SK-N-SH (cell line): ENCODE results near the gene CFAP99. TPM values are rescaled to one million over a fixed set of nuclear protein-coding genes. Genes with fewer than 3 reads are reported as not detected.
A peak's percentile ranks its signal among the peaks of the same experiment; 100 is the strongest.

Source experiments
- CTCF ChIA-PET: fragments of 300-600, 350-600 bp; formaldehyde crosslinking; extraction: SDS; loops from one replicate; lab custom pipeline; 2021; lab: Yijun Ruan, JAX
- POLR2A ChIA-PET: fragments of 350-600 bp; sonication (Branson Sonifier 250); formaldehyde crosslinking; extraction: SDS; loops from one replicate; lab custom pipeline; 2020; ENCODE audit warnings: antibody characterized with exemption, inconsistent platforms; lab: Yijun Ruan, JAX
- DNase-seq: peaks from one replicate; pipeline ENCODE4 v3.0.0; 2012
- H2AFZ ChIP-seq: fragments of 200-600 bp; sonication (generic); 2 replicates; pipeline ENCODE4 v1.8.1; 2016; ENCODE audit warnings: antibody characterized with exemption, mild to moderate bottlenecking, low read depth
- H3F3A ChIP-seq: fragments of 200-600 bp; sonication (generic); replicated peaks from 2 replicates; pipeline ENCODE3; 2016; ENCODE audit warnings: antibody characterized with exemption, mild to moderate bottlenecking; ENCODE audit not compliant: insufficient read depth
- H3K27ac ChIP-seq, 2 experiments: fragments of 200-500 bp in 1 of 2; fragments of 200-600 bp in 1 of 2; sonication (Bioruptor generic) in 1 of 2; sonication (generic), shearing (Covaris generic) in 1 of 2; 2 replicates each; pipeline versions ENCODE4 v1.5.1 to v1.6.1; 2014 to 2016; ENCODE audit warnings: low read depth in 2 of 2, inconsistent platforms in 1 of 2, low read length in 1 of 2, mild to moderate bottlenecking in 1 of 2, mixed read lengths in 1 of 2
- H3K27me3 ChIP-seq: fragments of 200-600 bp; sonication (generic), shearing (Covaris generic); 2 replicates; pipeline ENCODE4 v1.6.1; 2016; ENCODE audit warnings: mixed run types; ENCODE audit not compliant: insufficient read depth
- H3K36me3 ChIP-seq, 2 experiments: fragments of 200-500 bp in 1 of 2; fragments of 200-600 bp in 1 of 2; sonication (Bioruptor generic) in 1 of 2; sonication (generic) in 1 of 2; replicated peaks in 1 of 2; 2 replicates each; pipeline versions ENCODE3 to v1.5.1; 2014 to 2016; ENCODE audit warnings: low read length in 1 of 2, mild to moderate bottlenecking in 1 of 2; ENCODE audit not compliant: insufficient read depth in 2 of 2, control insufficient read depth in 1 of 2
- H3K4me1 ChIP-seq, 2 experiments: fragments of 200-500 bp in 1 of 2; fragments of 200-600 bp in 1 of 2; sonication (Bioruptor generic) in 1 of 2; sonication (generic), shearing (Covaris generic) in 1 of 2; 2 replicates each; pipeline versions ENCODE4 v1.5.1 to v1.6.1; 2014 to 2016; ENCODE audit warnings: low read depth in 1 of 2, low read length in 1 of 2, mixed run types in 1 of 2; ENCODE audit not compliant: insufficient read depth in 2 of 2, control insufficient read depth in 1 of 2
- H3K4me2 ChIP-seq: fragments of 200-600 bp; sonication (generic), shearing (Covaris generic); 2 replicates; pipeline ENCODE4 v1.6.1; 2017; ENCODE audit warnings: mixed run types
- H3K4me3 ChIP-seq, 2 experiments: fragments of 200-500 bp in 1 of 2; fragments of 200-600 bp in 1 of 2; sonication (Bioruptor generic) in 1 of 2; sonication (generic), shearing (Covaris generic) in 1 of 2; 2 replicates each; pipeline versions ENCODE4 v1.5.1 to v1.8.1; 2014 to 2016; ENCODE audit warnings: low read depth in 2 of 2, inconsistent platforms in 1 of 2, low read length in 1 of 2, mild to moderate bottlenecking in 1 of 2, mixed read lengths in 1 of 2, moderate library complexity in 1 of 2
- H3K79me2 ChIP-seq: fragments of 200-600 bp; sonication (generic); 2 replicates; pipeline ENCODE4 v1.8.1; 2017; ENCODE audit warnings: mild to moderate bottlenecking; ENCODE audit not compliant: insufficient read depth
- H3K9ac ChIP-seq: fragments of 200-600 bp; sonication (generic); 2 replicates; pipeline ENCODE4 v1.6.1; 2017; ENCODE audit warnings: mixed run types
- H3K9me2 ChIP-seq: fragments of 200-600 bp; sonication (generic); 2 replicates; pipeline ENCODE4 v1.6.1; 2017; ENCODE audit warnings: mixed run types
- H3K9me3 ChIP-seq: fragments of 200-600 bp; sonication (generic); 2 replicates; pipeline ENCODE4 v1.6.1; 2017; ENCODE audit warnings: mixed run types, mild to moderate bottlenecking, moderate library complexity
- H4K20me1 ChIP-seq: fragments of 200-600 bp; sonication (generic); 2 replicates; pipeline ENCODE4 v1.6.1; 2017; ENCODE audit warnings: mild to moderate bottlenecking, mixed run types; ENCODE audit not compliant: insufficient read depth
- CHD2 ChIP-seq: fragments of 150-350 bp; IDR thresholded peaks from 2 replicates; pipeline ENCODE4 v1.6.1; 2018; ENCODE audit warnings: low read length; ENCODE audit not compliant: partially characterized antibody
- MXI1 ChIP-seq: IDR thresholded peaks from 2 replicates; pipeline ENCODE4 v1.6.1; 2012; ENCODE audit warnings: mild to moderate bottlenecking, low read depth, low read length, improper control_type of control experiment
- NFIC ChIP-seq: IDR thresholded peaks from 2 replicates; pipeline ENCODE4 v1.4.0; 2012; ENCODE audit warnings: borderline replicate concordance
- RAD21 ChIP-seq: IDR thresholded peaks from 2 replicates; pipeline ENCODE4 v1.6.1; 2012; ENCODE audit warnings: mild to moderate bottlenecking, low read length
- SMC3 ChIP-seq: IDR thresholded peaks from 2 replicates; pipeline ENCODE4 v1.6.1; 2012; ENCODE audit warnings: low read depth, low read length, improper control_type of control experiment
- WGBS: methylation state at CpG from one replicate; pipeline ENCODE4 v1.1.6; 2017; ENCODE audit warnings: low lambda C conversion rate; 5-methylcytosine and 5-hydroxymethylcytosine counted together
- polyA plus RNA-seq, 3 experiments: library from polyadenylated mRNA; depleted of rRNA; stranded (reverse); fragments of >200 nt; gene quantifications; 2 replicates each; pipeline ENCODE4 v1.2.3, GENCODE V29; 2012
- TF ChIP-seq, protein P1 (sequence below): fragments of 150-350 bp; IDR thresholded peaks from 2 replicates; pipeline ENCODE4 v1.6.1; 2016; ENCODE audit warnings: mild to moderate bottlenecking, low read depth, low read length
- TF ChIP-seq, protein P2 (sequence below): fragments of 200-600 bp; sonication (generic); IDR thresholded peaks from 2 replicates; pipeline ENCODE4 v1.6.1; 2017; ENCODE audit warnings: antibody characterized with exemption, mild to moderate bottlenecking, moderate library complexity
- TF ChIP-seq, protein P3 (sequence below): IDR thresholded peaks from 2 replicates; pipeline ENCODE4 v1.4.0; 2012; ENCODE audit warnings: low read depth
- TF ChIP-seq, protein P4 (sequence below): fragments of 150-350 bp; IDR thresholded peaks from 2 replicates; pipeline ENCODE4 v1.6.1; 2017; ENCODE audit warnings: antibody characterized with exemption, low read length, low read depth, borderline replicate concordance

CFAP99 gene
- polyA plus RNA-seq, 1 of the 3 experiments (the other 2 are of a cell fraction): 0.13 TPM

DNA sequence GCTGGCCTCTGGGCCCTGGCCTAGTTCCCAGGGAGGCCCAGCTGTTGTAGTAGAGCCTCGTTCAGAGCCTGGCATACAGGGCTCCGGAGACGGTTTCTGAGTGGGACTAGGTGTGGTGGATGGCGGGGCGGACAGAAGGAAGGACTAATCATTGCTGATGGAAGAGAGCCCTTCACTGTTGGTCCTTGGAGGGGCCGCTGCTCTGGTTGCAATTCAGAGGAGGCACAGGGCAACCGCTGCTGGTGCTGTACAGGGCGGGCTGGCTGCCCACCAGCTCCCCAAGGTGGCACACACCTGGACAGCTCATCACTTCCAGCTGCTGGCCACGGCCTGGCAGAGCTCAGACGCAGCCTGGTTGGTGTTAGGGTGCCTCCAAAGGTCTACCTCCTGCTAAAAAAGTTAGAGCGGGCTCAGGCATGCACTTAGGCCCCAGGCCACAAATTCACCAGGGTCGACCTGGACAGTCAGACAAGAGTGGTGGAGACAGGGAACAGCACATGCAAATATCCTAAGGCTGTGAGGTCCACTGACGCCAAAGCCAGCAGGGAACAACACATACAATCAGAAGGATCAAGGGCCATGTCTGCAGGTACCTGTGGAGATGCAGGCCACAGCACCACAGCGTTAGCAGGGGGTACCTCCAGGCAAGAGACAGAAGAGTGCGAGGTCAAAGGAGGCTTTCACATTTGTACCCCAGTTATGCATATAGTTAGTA is 42.6 kb downstream of the CFAP99 start (continued):
- TF ChIP-seq, protein P1, sequence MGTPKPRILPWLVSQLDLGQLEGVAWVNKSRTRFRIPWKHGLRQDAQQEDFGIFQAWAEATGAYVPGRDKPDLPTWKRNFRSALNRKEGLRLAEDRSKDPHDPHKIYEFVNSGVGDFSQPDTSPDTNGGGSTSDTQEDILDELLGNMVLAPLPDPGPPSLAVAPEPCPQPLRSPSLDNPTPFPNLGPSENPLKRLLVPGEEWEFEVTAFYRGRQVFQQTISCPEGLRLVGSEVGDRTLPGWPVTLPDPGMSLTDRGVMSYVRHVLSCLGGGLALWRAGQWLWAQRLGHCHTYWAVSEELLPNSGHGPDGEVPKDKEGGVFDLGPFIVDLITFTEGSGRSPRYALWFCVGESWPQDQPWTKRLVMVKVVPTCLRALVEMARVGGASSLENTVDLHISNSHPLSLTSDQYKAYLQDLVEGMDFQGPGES: no peak

DNA sequence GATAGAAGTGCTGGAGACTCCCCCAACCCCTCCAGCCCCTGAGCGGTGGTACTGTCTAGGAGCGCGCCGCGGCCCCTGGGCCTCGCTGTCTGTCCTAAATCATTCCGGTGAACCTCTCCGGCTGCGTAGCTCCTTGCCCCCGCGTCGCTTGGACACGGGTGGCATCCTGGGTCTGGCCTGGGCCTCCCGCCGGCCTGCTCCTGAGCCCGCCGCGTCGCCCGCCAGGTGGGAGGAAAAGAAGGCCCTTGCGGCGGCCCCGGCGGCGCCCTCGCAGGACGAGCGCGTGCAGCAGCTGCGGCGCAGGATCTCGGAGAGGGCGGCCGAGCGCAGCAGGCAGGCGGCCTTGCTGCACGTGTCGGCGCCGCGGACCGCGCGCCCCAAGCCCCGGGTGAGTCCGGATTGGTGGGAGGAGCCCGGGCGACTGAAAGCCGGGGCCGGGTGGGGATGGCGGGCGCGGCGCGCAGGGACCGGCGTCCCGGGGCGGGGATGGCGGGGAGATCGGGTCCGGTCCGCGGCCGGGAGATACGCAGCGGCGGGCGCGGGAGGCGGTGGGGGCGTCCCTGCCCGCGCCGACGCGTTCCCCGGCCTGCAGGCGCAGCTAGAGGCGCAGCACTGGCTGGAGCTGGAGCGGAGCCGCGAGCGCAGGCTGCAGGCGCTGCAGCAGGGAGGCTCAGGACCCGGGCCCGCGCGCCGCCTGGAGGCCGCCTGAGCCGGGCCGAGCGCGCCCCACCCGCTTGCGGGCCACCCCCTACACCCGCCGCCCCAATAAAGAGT is 43.6 kb downstream of the CFAP99 start:
- Histone ChIP-seq H3K9me3 (no peaks in the 10 kb centered on the region), H3F3A (peaks cover 9% of the 10 kb centered on the region), H3K4me3 (peak overlapping the region; percentile 50 to 64), H3K4me1 (peaks cover 0 to 14% of the 10 kb centered on the region in 2 experiments; a peak in 1 of 4 replicates), H3K27me3 (no peaks in the 10 kb centered on the region), H3K4me2 (peak overlapping the region; percentile 79), H3K27ac (no peak overlapping the region), H3K9ac (peak overlapping the region; percentile 34; the same call in 1 of the 2 replicates), H4K20me1 (no peaks in the 10 kb centered on the region), H3K79me2 (peaks cover 14% of the 10 kb centered on the region), H2AFZ (peak overlapping the region; percentile 65; the same call in 1 of the 2 replicates), H3K9me2 (no peaks in the 10 kb centered on the region), H3K36me3 (no peaks in the 10 kb centered on the region)
- peak; percentile 96 for DNase-seq
- TF ChIP-seq NFIC: no peak
- TF ChIP-seq, protein P2, sequence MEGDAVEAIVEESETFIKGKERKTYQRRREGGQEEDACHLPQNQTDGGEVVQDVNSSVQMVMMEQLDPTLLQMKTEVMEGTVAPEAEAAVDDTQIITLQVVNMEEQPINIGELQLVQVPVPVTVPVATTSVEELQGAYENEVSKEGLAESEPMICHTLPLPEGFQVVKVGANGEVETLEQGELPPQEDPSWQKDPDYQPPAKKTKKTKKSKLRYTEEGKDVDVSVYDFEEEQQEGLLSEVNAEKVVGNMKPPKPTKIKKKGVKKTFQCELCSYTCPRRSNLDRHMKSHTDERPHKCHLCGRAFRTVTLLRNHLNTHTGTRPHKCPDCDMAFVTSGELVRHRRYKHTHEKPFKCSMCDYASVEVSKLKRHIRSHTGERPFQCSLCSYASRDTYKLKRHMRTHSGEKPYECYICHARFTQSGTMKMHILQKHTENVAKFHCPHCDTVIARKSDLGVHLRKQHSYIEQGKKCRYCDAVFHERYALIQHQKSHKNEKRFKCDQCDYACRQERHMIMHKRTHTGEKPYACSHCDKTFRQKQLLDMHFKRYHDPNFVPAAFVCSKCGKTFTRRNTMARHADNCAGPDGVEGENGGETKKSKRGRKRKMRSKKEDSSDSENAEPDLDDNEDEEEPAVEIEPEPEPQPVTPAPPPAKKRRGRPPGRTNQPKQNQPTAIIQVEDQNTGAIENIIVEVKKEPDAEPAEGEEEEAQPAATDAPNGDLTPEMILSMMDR: peak; percentile 56
- TF ChIP-seq, protein P3, sequence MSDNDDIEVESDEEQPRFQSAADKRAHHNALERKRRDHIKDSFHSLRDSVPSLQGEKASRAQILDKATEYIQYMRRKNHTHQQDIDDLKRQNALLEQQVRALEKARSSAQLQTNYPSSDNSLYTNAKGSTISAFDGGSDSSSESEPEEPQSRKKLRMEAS: peak; percentile 87
- peak; percentile 33 for TF ChIP-seq CHD2
- peak; percentile 48 for TF ChIP-seq SMC3
- peak; percentile 88 for TF ChIP-seq MXI1
- peak; percentile 56 for TF ChIP-seq RAD21
- TF ChIP-seq, protein P4, sequence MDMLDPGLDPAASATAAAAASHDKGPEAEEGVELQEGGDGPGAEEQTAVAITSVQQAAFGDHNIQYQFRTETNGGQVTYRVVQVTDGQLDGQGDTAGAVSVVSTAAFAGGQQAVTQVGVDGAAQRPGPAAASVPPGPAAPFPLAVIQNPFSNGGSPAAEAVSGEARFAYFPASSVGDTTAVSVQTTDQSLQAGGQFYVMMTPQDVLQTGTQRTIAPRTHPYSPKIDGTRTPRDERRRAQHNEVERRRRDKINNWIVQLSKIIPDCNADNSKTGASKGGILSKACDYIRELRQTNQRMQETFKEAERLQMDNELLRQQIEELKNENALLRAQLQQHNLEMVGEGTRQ: no peak
- CTCF ChIA-PET: interaction anchor here (0.7 to 4.6 kb wide), 15 partner anchors 13 to 242 kb away, joined by 3 to 27 read pairs (median 4); no protein-coding TSS in a partner anchor
- WGBS: 100% methylated on average over 3 of the region's 99 CpGs
- POLR2A ChIA-PET: interaction anchor here (0.6 kb wide), 1 partner anchor 71 kb away, joined by 3 read pairs; no protein-coding TSS in a partner anchor
